ENCODE measurements around the gene KSR2.

GRCh38 chr12:117551665-117552064 is 417.1 kb downstream of the KSR2 start:
- TF ChIP-seq CTCF (conservative IDR thresholded peaks at IDR 0.05) (no peak), EZH2 (IDR thresholded peaks at IDR 0.05; ENCODE audit: low read depth) (no peak)
